GM23338 (cell line): Measurements from ENCODE around the gene KCNMB4. TPM values are rescaled to one million over a fixed set of nuclear protein-coding genes. Genes with fewer than 3 reads are reported as not detected.
A peak's percentile ranks its signal among the peaks of the same experiment; 100 is the strongest.

Source experiments
- ATAC-seq: fragments of 200-7000 bp; cut with Tn5 transposase; 3 replicates; pipeline ENCODE4 v1.9.1; 2020
- DNase-seq: peaks from one replicate; pipeline ENCODE4 v3.0.0-alpha.2; 2015; ENCODE audit warnings: low spot score
- H2AFZ ChIP-seq: fragments of 200-600 bp; sonication (generic); 2 replicates; pipeline ENCODE4 v1.8.0; 2016; ENCODE audit warnings: antibody characterized with exemption, mild to moderate bottlenecking, moderate library complexity
- H3F3A ChIP-seq: fragments of 200-600 bp; sonication (generic); replicated peaks from 2 replicates; pipeline ENCODE4 v1.8.0; 2017; ENCODE audit warnings: antibody characterized with exemption, mixed run types, low read depth
- H3K27ac ChIP-seq: fragments of 200-600 bp; sonication (generic); 2 replicates; pipeline ENCODE4 v1.6.1; 2016; ENCODE audit warnings: low read depth
- H3K27me3 ChIP-seq: fragments of 200-600 bp; sonication (generic); 2 replicates; pipeline ENCODE4 v1.8.0; 2016; ENCODE audit warnings: mild to moderate bottlenecking, mixed run types, moderate library complexity; ENCODE audit not compliant: insufficient read depth
- H3K36me3 ChIP-seq: fragments of 200-600 bp; sonication (generic); 2 replicates; pipeline ENCODE4 v1.8.0; 2016; ENCODE audit warnings: mild to moderate bottlenecking; ENCODE audit not compliant: insufficient read depth
- H3K4me1 ChIP-seq: fragments of 200-600 bp; sonication (generic); 2 replicates; pipeline ENCODE4 v1.8.0; 2016; ENCODE audit warnings: mild to moderate bottlenecking, moderate library complexity; ENCODE audit not compliant: insufficient read depth
- H3K4me2 ChIP-seq: fragments of 200-600 bp; sonication (generic); 2 replicates; pipeline ENCODE4 v1.7.1; 2017; ENCODE audit warnings: mixed run types
- H3K4me3 ChIP-seq: fragments of 200-600 bp; sonication (generic); 2 replicates; pipeline ENCODE4 v1.6.1; 2016; ENCODE audit warnings: mixed run types
- H3K79me2 ChIP-seq: fragments of 200-600 bp; sonication (generic); replicated peaks from 2 replicates; pipeline ENCODE4 v1.8.0; 2017; ENCODE audit warnings: mild to moderate bottlenecking; ENCODE audit not compliant: insufficient read depth
- H3K9me2 ChIP-seq: fragments of 200-600 bp; sonication (generic); 2 replicates; pipeline ENCODE4 v1.8.0; 2017; ENCODE audit not compliant: insufficient read depth
- H4K20me1 ChIP-seq: fragments of 200-600 bp; sonication (generic); replicated peaks from 2 replicates; pipeline ENCODE4 v1.8.0; 2017; ENCODE audit warnings: mild to moderate bottlenecking; ENCODE audit not compliant: insufficient read depth
- H3K27ac Mint-ChIP-seq: 2 replicates; pipeline ENCODE4 v1.8.0; 2020; ENCODE audit warnings: inconsistent platforms, mild to moderate bottlenecking, moderate library complexity, mixed read lengths
- H3K27me3 Mint-ChIP-seq: 3 replicates; pipeline ENCODE4 v1.8.0; 2022; ENCODE audit warnings: low read depth, mild to moderate bottlenecking, moderate library complexity, mixed read lengths, inconsistent platforms; ENCODE audit not compliant: insufficient read depth, poor library complexity
- H3K36me3 Mint-ChIP-seq: 3 replicates; pipeline ENCODE4 v1.8.0; 2021; ENCODE audit warnings: low read depth, mild to moderate bottlenecking, inconsistent platforms, moderate library complexity, mixed read lengths
- H3K4me1 Mint-ChIP-seq: 3 replicates; pipeline ENCODE4 v1.8.0; 2020; ENCODE audit warnings: mild to moderate bottlenecking, inconsistent platforms, mixed read lengths
- H3K4me3 Mint-ChIP-seq: 3 replicates; pipeline ENCODE4 v1.8.0; 2021; ENCODE audit warnings: moderate library complexity, mild to moderate bottlenecking, inconsistent platforms, mixed read lengths
- H3K9me3 Mint-ChIP-seq: 3 replicates; pipeline ENCODE4 v1.8.0; 2020; ENCODE audit warnings: moderate library complexity, mild to moderate bottlenecking, inconsistent platforms, mixed read lengths
- CREB1 ChIP-seq: fragments of 250-450 bp; sonication (Bioruptor Pico); IDR thresholded peaks from 2 replicates; pipeline ENCODE4 v1.5.0; 2020; ENCODE audit warnings: low read depth, mild to moderate bottlenecking, moderate library complexity
- CTCF ChIP-seq, 2 experiments: fragments of 200-600 bp in 1 of 2; sonication (generic) in 1 of 2; conservative IDR thresholded peaks; 2 replicates each; pipeline versions ENCODE4 v1.5.1 to v1.6.1; 2016 to 2017; ENCODE audit warnings: antibody characterized with exemption in 2 of 2, low read depth in 2 of 2, mild to moderate bottlenecking in 2 of 2, moderate library complexity in 1 of 2
- ETS1 ChIP-seq: IDR thresholded peaks from 2 replicates; pipeline ENCODE4 v1.6.1; 2016; ENCODE audit warnings: antibody characterized with exemption
- EZH2 ChIP-seq: fragments of 200-600 bp; sonication (generic); IDR thresholded peaks from one replicate; pipeline ENCODE4 v1.8.0; 2017; ENCODE audit warnings: antibody characterized with exemption, mild to moderate bottlenecking, low read depth; ENCODE audit not compliant: unreplicated experiment
- EZH2phosphoT487 ChIP-seq: fragments of 200-600 bp; sonication (generic); IDR thresholded peaks from one replicate; pipeline ENCODE4 v1.8.1; 2018; ENCODE audit warnings: antibody characterized with exemption; ENCODE audit not compliant: unreplicated experiment
- JUNB ChIP-seq: IDR thresholded peaks from one replicate; pipeline ENCODE4 v1.6.1; 2016; ENCODE audit warnings: antibody characterized with exemption; ENCODE audit not compliant: unreplicated experiment
- NANOG ChIP-seq: IDR thresholded peaks from 2 replicates; pipeline ENCODE4 v1.6.1; 2016; ENCODE audit warnings: antibody characterized with exemption, borderline replicate concordance
- POLR2AphosphoS5 ChIP-seq: IDR thresholded peaks from 2 replicates; pipeline ENCODE4 v1.6.1; 2016; ENCODE audit warnings: antibody characterized with exemption, low read depth
- REST ChIP-seq: IDR thresholded peaks from one replicate; pipeline ENCODE4 v1.6.1; 2018; ENCODE audit warnings: antibody characterized with exemption; ENCODE audit not compliant: unreplicated experiment
- STAT1 ChIP-seq: IDR thresholded peaks from one replicate; pipeline ENCODE4 v1.6.1; 2016; ENCODE audit warnings: antibody characterized with exemption; ENCODE audit not compliant: unreplicated experiment
- ZNF114 ChIP-seq: fragments of 250-450 bp; sonication (Bioruptor Pico); IDR thresholded peaks from 2 replicates; pipeline ENCODE4 v1.5.0; 2020; ENCODE audit warnings: mild to moderate bottlenecking, moderate library complexity
- ZNF331 ChIP-seq: fragments of 250-450 bp; sonication (Bioruptor Pico); IDR thresholded peaks from 2 replicates; pipeline ENCODE4 v1.5.0; 2020; ENCODE audit warnings: low read depth, mild to moderate bottlenecking, moderate library complexity
- ZNF462 ChIP-seq: fragments of 250-450 bp; sonication (Bioruptor Pico); IDR thresholded peaks from 2 replicates; pipeline ENCODE4 v1.5.0; 2020; ENCODE audit warnings: mild to moderate bottlenecking, moderate library complexity
- polyA plus RNA-seq: library from polyadenylated mRNA; unstranded; fragments of >200 nt; fragmentation: Nextera tagmentation; extraction: Ambion mirVana; gene quantifications from 2 replicates; pipeline ENCODE4 v1.2.1, GENCODE V29; 2016
- total RNA-seq: library from RNA; depleted of rRNA; stranded (reverse); fragments of >200 nt; shearing (Covaris generic); gene quantifications from 2 replicates; pipeline ENCODE4 v1.2.3, GENCODE V29; 2014

Gene KCNMB4
- total and polyA plus RNA-seq, 2 experiments from 2014 or later: 9.4 to 14.7 TPM

- no peak overlapping the region for H3K27ac ChIP-seq
- H3K9me2 ChIP-seq: no peaks in the 10 kb centered on the region
- no peaks in the 10 kb centered on the region for H3F3A ChIP-seq
- H3K36me3 ChIP-seq: no peaks in the 10 kb centered on the region
- H3K4me1 ChIP-seq: no peaks in the 10 kb centered on the region
- H3K27ac Mint-ChIP-seq: peak overlapping the region; percentile 67; the same call in 1 of the 2 replicates
- peaks cover under 1% of the 10 kb centered on the region; the same call in 1 of the 3 replicates for H3K9me3 Mint-ChIP-seq
- H3K4me3 ChIP-seq: no peak overlapping the region
- H3K4me1 Mint-ChIP-seq: no peaks in the 10 kb centered on the region; the same call in 2 of the 3 replicates
- H3K4me2 ChIP-seq: no peak overlapping the region
- H3K27me3 ChIP-seq: no peaks in the 10 kb centered on the region
- H4K20me1 ChIP-seq: no peaks in the 10 kb centered on the region
- TF ChIP-seq REST (no peak), NANOG (no peak), ZNF331 (CRISPR knock-in tag) (no peak), EZH2 (no peak), POLR2AphosphoS5 (no peak), JUNB (no peak), ZNF462 (no peak), EZH2phosphoT487 (no peak), ETS1 (no peak), CREB1 (CRISPR knock-in tag) (no peak), ZNF114 (CRISPR knock-in tag) (no peak), CTCF (conservative IDR thresholded peaks at IDR 0.05; ENCODE audit: low read depth in 2 of 2) (no peak), STAT1 (no peak)
- ATAC-seq (no peak), DNase-seq (no peak)
- H3K36me3 Mint-ChIP-seq: peaks cover 11% of the 10 kb centered on the region
- H3K4me3 Mint-ChIP-seq: no peak overlapping the region
- H2AFZ ChIP-seq: no peak overlapping the region
- no peaks in the 10 kb centered on the region for H3K27me3 Mint-ChIP-seq
- H3K79me2 ChIP-seq: no peaks in the 10 kb centered on the region
These were observed 49.9 kb downstream of the KCNMB4 start for GRCh38 chr12:70415987-70416386.
